ENCODE measurements around the gene ACSS1. TPM values are rescaled to one million over a fixed set of nuclear protein-coding genes. Genes with fewer than 3 reads are reported as not detected.

Gene ACSS1
- total RNA-seq, 2 experiments from 2014 or later: 17.5 to 18.2 TPM

DNA sequence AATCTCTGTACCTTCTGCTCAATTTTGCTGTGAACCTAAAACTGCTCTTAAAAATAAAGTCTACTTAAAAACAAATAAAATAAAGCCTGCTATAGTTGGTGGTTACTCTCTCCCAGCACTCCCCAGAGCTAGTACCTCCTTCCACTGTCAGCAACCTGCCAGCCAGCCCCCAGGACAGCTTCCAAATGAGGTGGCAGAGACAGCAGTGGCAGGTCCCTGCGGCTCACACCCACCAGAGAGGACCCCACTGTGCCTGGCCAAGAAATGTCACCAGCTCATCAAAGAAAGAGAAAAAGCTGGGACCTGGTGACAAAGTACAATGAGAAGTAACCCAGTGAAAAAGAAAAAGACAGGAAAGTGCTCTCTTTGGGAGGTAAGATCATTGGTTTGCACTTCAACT, 80.6 kb downstream of the ACSS1 start:
- DNase-seq (no peak), ATAC-seq (no peak)
- Mint-ChIP-seq H3K27me3 (no peaks in the 10 kb centered on the region), H3K9me3 (peaks cover 7% of the 10 kb centered on the region), H3K4me1 (ENCODE audit: low read depth) (peaks cover 20% of the 10 kb centered on the region), H3K36me3 (ENCODE audit: low read depth) (peaks cover 78% of the 10 kb centered on the region), H3K27ac (no peak overlapping the region), H3K4me3 (no peak overlapping the region)
- intact Hi-C loops (cut with micrococcal nuclease): loop anchor here (10.0 kb wide), 1 partner anchor 63 kb away; no protein-coding TSS in a partner anchor
- ChIA-PET CTCF (interaction anchor here (1.1 to 1.7 kb wide), 3 partner anchors 16 to 47 kb away, joined by 3 to 4 read pairs (median 3); no protein-coding TSS in a partner anchor), POLR2A (interaction anchor here (0.7 to 1.3 kb wide), 3 partner anchors 9 to 23 kb away, joined by 3 read pairs; no protein-coding TSS in a partner anchor)
- TF ChIP-seq CTCF (IDR thresholded peaks at IDR 0.05): no peak

DNA sequence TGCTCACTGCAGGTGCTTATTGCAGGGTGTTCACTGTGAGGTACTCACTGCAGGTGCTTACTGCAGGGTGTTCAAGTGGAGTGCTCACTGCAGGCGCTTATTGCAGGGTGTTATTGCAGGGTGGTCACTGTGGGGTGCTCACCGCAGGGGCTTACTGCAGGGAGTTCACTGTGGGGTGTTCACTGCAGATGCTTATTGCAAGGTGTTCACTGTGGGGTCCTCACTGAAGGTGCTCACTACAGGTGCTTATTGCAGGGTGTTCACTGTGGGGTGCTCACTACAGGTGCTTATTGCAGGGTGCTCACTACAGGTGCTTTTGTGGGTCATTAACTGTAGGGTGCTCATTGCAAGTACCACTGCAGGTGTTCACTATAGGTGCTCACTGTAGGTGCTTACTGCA, 85.6 kb downstream of the ACSS1 start:
- intact Hi-C loops (cut with micrococcal nuclease): loop anchor here (10.0 kb wide), 1 partner anchor 58 kb away; no protein-coding TSS in a partner anchor
- H3K36me3 Mint-ChIP-seq (ENCODE audit: low read depth): peaks cover 58% of the 10 kb centered on the region
- TF ChIP-seq CTCF (IDR thresholded peaks at IDR 0.05): no peak
- DNase-seq (no peak), ATAC-seq (no peak)
- H3K9me3 Mint-ChIP-seq: peaks cover 7% of the 10 kb centered on the region
- CTCF ChIA-PET: no interaction called here
- H3K4me3 Mint-ChIP-seq: no peak overlapping the region
- H3K4me1 Mint-ChIP-seq (ENCODE audit: low read depth): peaks cover 3% of the 10 kb centered on the region
- H3K27ac Mint-ChIP-seq: no peak overlapping the region
- POLR2A ChIA-PET: no interaction called here
- H3K27me3 Mint-ChIP-seq: no peaks in the 10 kb centered on the region

DNA sequence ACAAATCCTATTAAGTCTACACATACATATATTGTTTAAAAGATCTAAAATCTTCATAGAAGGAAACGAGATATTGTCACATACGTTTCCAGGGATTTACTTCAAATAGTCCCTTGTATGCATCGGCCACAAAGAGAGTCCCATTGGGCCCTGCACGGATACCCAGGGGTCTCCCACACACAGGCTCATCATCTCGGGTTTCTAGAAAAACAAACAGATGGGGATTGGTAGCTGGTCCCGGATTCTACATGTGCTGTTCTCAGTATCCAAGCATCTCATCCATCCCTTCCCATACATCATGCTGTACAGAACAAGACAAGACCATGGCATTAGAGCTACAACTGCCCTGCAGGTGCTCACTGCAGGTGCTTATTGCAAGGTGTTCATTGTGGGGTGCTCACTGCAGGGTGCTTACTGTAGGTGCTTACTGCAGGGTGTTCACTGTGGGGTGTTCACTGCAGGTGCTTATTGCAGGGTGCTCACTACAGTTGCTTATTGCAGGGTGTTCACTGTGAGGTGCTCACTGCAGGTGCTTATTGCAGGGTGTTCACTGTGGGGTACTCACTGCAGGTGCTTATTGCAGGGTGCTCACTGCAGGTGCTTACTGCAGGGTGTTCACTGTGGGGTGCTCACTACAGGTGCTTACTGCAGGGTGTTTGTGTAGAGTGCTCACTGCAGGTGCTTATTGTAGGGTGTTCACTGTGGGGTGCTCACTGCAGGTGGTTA, 86.4 kb downstream of the ACSS1 start:
- ATAC-seq (no peak), DNase-seq (no peak)
- Mint-ChIP-seq H3K27me3 (no peaks in the 10 kb centered on the region), H3K9me3 (peaks cover 4% of the 10 kb centered on the region), H3K4me3 (no peak overlapping the region), H3K27ac (no peak overlapping the region), H3K36me3 (ENCODE audit: low read depth) (peaks cover 51% of the 10 kb centered on the region), H3K4me1 (ENCODE audit: low read depth) (no peaks in the 10 kb centered on the region)
- POLR2A ChIA-PET: interaction anchor here (0.6 to 0.7 kb wide), 2 partner anchors 68 to 128 kb away, joined by 3 to 4 read pairs; no protein-coding TSS in a partner anchor
- intact Hi-C loops (cut with micrococcal nuclease): loop anchor here (10.0 kb wide), 1 partner anchor 57 kb away; no protein-coding TSS in a partner anchor
- no peak for TF ChIP-seq CTCF (IDR thresholded peaks at IDR 0.05)
- CTCF ChIA-PET: no interaction called here

- POLR2A ChIA-PET: interaction anchor here (0.7 kb wide), 1 partner anchor 69 kb away, joined by 3 read pairs; no protein-coding TSS in a partner anchor
- Mint-ChIP-seq H3K27ac (no peak overlapping the region), H3K9me3 (no peaks in the 10 kb centered on the region), H3K27me3 (no peaks in the 10 kb centered on the region), H3K36me3 (ENCODE audit: low read depth) (peaks cover 50% of the 10 kb centered on the region), H3K4me1 (ENCODE audit: low read depth) (peaks cover 3% of the 10 kb centered on the region), H3K4me3 (no peak overlapping the region)
- DNase-seq (no peak), ATAC-seq (no peak)
- intact Hi-C loops (cut with micrococcal nuclease): loop anchor here (10.0 kb wide), 1 partner anchor 56 kb away; no protein-coding TSS in a partner anchor
- CTCF ChIA-PET: no interaction called here
- TF ChIP-seq CTCF (IDR thresholded peaks at IDR 0.05): no peak
Observed at GRCh38 chr20:24970754-24971153, 87.2 kb downstream of the ACSS1 start.

- DNase-seq: no peak
- Mint-ChIP-seq H3K27ac (no peak overlapping the region), H3K27me3 (no peaks in the 10 kb centered on the region), H3K4me3 (no peak overlapping the region), H3K36me3 (ENCODE audit: low read depth) (peaks cover 50% of the 10 kb centered on the region), H3K9me3 (no peaks in the 10 kb centered on the region), H3K4me1 (ENCODE audit: low read depth) (peaks cover 8% of the 10 kb centered on the region)
- ATAC-seq: no peak
- ChIA-PET POLR2A (no interaction called here), CTCF (no interaction called here)
- intact Hi-C loops (cut with micrococcal nuclease): loop anchor here (10.0 kb wide), 1 partner anchor 55 kb away; no protein-coding TSS in a partner anchor
- no peak for TF ChIP-seq CTCF (IDR thresholded peaks at IDR 0.05)
Observed at GRCh38 chr20:24970030-24970553, 87.8 kb downstream of the ACSS1 start.

All from activated CD8-positive, alpha-beta T cell treated with anti-CD3 and anti-CD28 coated beads for 36 hours (primary cell).